Limb (tissue), 2 donors: ENCODE results near the gene MUL1.
"Not testable (repeated sequence)": the region's sequence is repeated elsewhere in the genome, so short reads cannot be mapped to it uniquely, and the experiment has no call there.

Source experiments
- DNase-seq, 2 donors: peaks; one replicate each; pipeline ENCODE4 v3.0.0-alpha.2; 2016; ENCODE audit errors: extremely low spot score in 2 of 2

Gene MUL1

GRCh38 chr1:20507564-20508410 lies at the start of gene MUL1:
TSS of gene MUL1 (minus strand) at chr1:20508151. CDS start at chr1:20508024, 127 bp downstream.
- peak; percentile 91 to 98 for DNase-seq

- no peak for DNase-seq
Measured at GRCh38 chr1:20555758-20556120, 47.8 kb upstream of the MUL1 start.

GRCh38 chr1:20555025-20555757 lies 47.2 kb upstream of the MUL1 start:
- peak in 1 of 2 donors; percentile 11 for DNase-seq

GRCh38 chr1:20552728-20553445 lies 44.9 kb upstream of the MUL1 start:
- peak in 1 of 2 donors; percentile 58 for DNase-seq

- DNase-seq = peak; percentile 82 to 90
Measured at GRCh38 chr1:20551945-20552727, 44.2 kb upstream of the MUL1 start, which contains the start of gene FAM43B. TSS of gene FAM43B (plus strand) at chr1:20552573. CDS start at chr1:20552974, 401 bp downstream.

GRCh38 chr1:20551161-20551560 lies 43.2 kb upstream of the MUL1 start:
- no peak for DNase-seq

GRCh38 chr1:20546637-20547036 lies 38.7 kb upstream of the MUL1 start:
- DNase-seq = no peak

GRCh38 chr1:20540281-20540680 lies 32.3 kb upstream of the MUL1 start:
- no peak for DNase-seq

- DNase-seq = no peak
Measured at GRCh38 chr1:20538760-20539551, 31.0 kb upstream of the MUL1 start.

GRCh38 chr1:20538227-20538626 lies 30.3 kb upstream of the MUL1 start:
- DNase-seq = no peak

- DNase-seq = no peak
Measured at GRCh38 chr1:20534659-20535417, 26.9 kb upstream of the MUL1 start.

GRCh38 chr1:20533635-20534034 lies 25.7 kb upstream of the MUL1 start:
- no peak for DNase-seq

GRCh38 chr1:20530901-20531300 lies 22.9 kb upstream of the MUL1 start:
- no peak for DNase-seq

- no peak for DNase-seq
Measured at GRCh38 chr1:20530306-20530705, 22.4 kb upstream of the MUL1 start.

GRCh38 chr1:20528221-20528620 lies 20.3 kb upstream of the MUL1 start:
- no peak for DNase-seq

- no peak for DNase-seq
Measured at GRCh38 chr1:20526267-20526666, 18.3 kb upstream of the MUL1 start.

GRCh38 chr1:20521960-20522861 lies 14.3 kb upstream of the MUL1 start:
- DNase-seq = peak; percentile 77 to 88

- DNase-seq = not testable (repeated sequence)
Measured at GRCh38 chr1:20519609-20520262, 11.8 kb upstream of the MUL1 start.
